Tibial nerve (tissue), 4 donors: ENCODE measurements around the gene DKK3.

Experiments
- CTCF ChIP-seq, 5 experiments: fragments of 200-600 bp in 3 of 5; fragments of 450-650 bp in 2 of 5; sonication (generic) in 3 of 5; IDR thresholded peaks; one replicate each; pipeline ENCODE4 v1.5.1; 2016 to 2019; ENCODE audit warnings: antibody characterized with exemption in 5 of 5, mild to moderate bottlenecking in 3 of 5, moderate library complexity in 2 of 5
- EP300 ChIP-seq, 2 donors: sonication (generic); formaldehyde crosslinking; IDR thresholded peaks; one replicate each; pipeline ENCODE4 v1.6.1; 2017; ENCODE audit warnings: antibody characterized with exemption in 2 of 2, mild to moderate bottlenecking in 1 of 2
- POLR2A ChIP-seq, 2 donors: fragments of 450-650 bp; IDR thresholded peaks; one replicate each; pipeline ENCODE4 v1.6.1; 2017; ENCODE audit warnings: antibody characterized with exemption in 2 of 2, mild to moderate bottlenecking in 2 of 2, moderate library complexity in 2 of 2

- TF ChIP-seq CTCF (IDR thresholded peaks at IDR 0.05) (no peak), POLR2A (IDR thresholded peaks at IDR 0.05) (no peak), EP300 (IDR thresholded peaks at IDR 0.05) (no peak)
Measured at GRCh38 chr11:12016246-12016645, 7.8 kb upstream of the DKK3 start.
